GM12872 (cell line): Measurements from ENCODE around the gene FOXE1.

Experiments
- CTCF ChIP-seq: IDR thresholded peaks from 3 replicates; pipeline ENCODE4 v1.5.1; 2011; ENCODE audit warnings: low read depth, mild to moderate bottlenecking, low read length, moderate library complexity; ENCODE audit not compliant: insufficient read depth

Gene FOXE1

GRCh38 chr9:97859346-97859745 is 6.3 kb downstream of the FOXE1 start:
- TF ChIP-seq CTCF = no peak

GRCh38 chr9:97860451-97861147 is 7.6 kb downstream of the FOXE1 start:
- TF ChIP-seq CTCF = no peak

- TF ChIP-seq CTCF = no peak
Observed at GRCh38 chr9:97861148-97861475, 8.1 kb downstream of the FOXE1 start.

- no peak for TF ChIP-seq CTCF
Observed at GRCh38 chr9:97863314-97863713, 10.3 kb downstream of the FOXE1 start.

- no peak for TF ChIP-seq CTCF
Observed at GRCh38 chr9:97864396-97864795, 11.4 kb downstream of the FOXE1 start.

GRCh38 chr9:97866300-97866699 is 13.3 kb downstream of the FOXE1 start:
- no peak for TF ChIP-seq CTCF

- no peak for TF ChIP-seq CTCF
Observed at GRCh38 chr9:97866848-97867247, 13.8 kb downstream of the FOXE1 start.
